Left renal cortex interstitium (tissue), 4 donors: ENCODE measurements around the gene RGS14. TPM values are rescaled to one million over a fixed set of nuclear protein-coding genes. Genes with fewer than 3 reads are reported as not detected.
A peak's percentile ranks its signal among the peaks of the same experiment; 100 is the strongest.
"Not testable (repeated sequence)": the region's sequence is repeated elsewhere in the genome, so short reads cannot be mapped to it uniquely, and the experiment has no call there.

Experiments
- DNase-seq, 4 donors: peaks; one replicate each; pipeline ENCODE4 v3.0.0-alpha.2; 2013; ENCODE audit warnings: low read depth in 4 of 4, low spot score in 2 of 4, missing footprints in 1 of 4
- polyA plus RNA-seq, 4 donors: library from polyadenylated mRNA; unstranded; fragments of 120-200 nt; gene quantifications; one replicate each; pipeline ENCODE4 v1.2.1, GENCODE V29; 2013; ENCODE audit not compliant: insufficient read length in 4 of 4

The RGS14 gene
- polyA plus RNA-seq, 4 donors = 9.5 to 24.9 (median 16.9) TPM

- DNase-seq = no peak
These were observed 39.1 kb downstream of the RGS14 start for GRCh38 chr5:177396807-177397206.

GRCh38 chr5:177397875-177398390 is 40.2 kb downstream of the RGS14 start:
- DNase-seq = no peak

DNA sequence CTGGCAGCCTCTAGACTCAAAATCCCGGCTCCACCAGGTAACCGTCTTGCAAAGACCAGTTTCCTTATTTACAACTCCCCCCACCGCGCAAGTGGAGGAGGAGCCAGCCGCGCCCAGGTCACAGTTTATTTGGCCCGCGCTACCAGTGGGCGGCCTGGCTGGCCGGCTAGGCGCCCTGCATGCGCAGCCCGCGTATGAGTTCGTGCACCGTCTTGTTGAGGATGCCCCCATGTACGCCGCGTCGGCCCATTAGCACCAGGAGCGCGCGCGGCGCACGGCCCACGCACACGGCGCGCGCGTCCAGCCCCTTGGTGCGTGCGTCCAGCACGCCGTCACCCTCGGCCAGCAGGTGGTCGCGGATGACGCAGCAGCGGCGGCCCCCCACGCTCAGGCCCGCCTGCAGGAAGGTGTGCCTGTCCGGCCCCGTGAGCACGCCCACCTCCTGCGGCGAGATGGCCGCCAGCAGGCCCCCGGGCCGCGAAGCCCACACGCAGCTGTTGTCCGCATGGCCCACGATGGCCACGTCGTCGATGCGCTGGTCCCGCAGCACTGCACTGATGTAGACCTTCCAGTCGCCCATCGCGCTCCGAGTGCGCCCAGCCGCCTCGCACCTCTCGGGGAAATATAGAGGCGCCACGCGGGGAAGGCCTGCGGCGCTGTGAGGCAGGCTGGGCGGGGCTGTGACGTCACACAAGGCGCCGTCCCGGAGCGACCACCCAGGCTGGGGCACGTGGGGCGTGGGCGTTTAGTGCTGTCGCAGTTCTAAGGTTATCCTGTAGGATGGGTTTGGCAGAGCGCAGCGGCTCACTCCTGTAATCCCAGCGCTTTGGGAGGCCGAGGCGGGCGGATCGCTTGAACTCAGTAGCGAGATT is 42.5 kb downstream of the RGS14 start, which contains the start of gene PFN3:
Gene PFN3, minus strand, starts transcription at position 665 of the 872 bp plus-strand sequence. Its CDS starts 85 bp downstream, at position 580.
- DNase-seq = no peak

GRCh38 chr5:177402271-177403043 is 44.7 kb downstream of the RGS14 start:
- peak in 2 of 4 donors; percentile 53 to 69 for DNase-seq

DNA sequence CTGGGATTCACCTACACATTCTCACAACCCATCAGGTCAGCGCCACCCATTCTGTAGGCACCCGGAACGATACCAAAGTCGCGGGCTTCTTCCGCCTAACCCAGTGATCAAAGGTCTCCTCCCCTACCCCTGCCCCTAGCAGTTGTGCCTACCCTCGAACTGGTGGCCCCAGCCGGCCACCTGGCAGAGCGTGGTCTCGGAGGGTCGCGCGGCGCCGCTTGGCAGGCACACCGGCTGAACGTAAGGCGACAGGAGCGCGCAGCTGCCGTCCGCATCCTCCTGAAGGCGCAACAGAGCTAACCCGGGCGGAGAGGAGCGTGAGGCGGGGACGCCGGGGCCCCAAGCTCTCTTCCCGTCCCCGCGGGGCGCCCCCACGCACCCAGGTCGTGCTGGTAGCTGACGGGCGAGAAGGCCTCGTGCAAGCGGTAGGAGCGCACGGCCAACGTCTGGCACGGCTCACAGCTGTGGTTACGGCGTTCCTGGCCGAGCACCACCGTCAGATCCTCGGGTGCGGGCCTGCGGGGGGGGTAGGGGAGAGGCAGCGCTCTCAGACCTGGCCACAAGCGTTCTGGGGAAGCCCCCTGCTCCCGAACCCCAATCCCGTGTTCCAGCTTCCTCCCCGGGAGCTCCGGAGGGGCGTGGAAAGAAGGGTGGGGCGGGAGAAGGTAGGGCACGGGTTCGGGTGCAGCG is 45.5 kb downstream of the RGS14 start:
- no peak for DNase-seq

GRCh38 chr5:177403792-177404640 is 46.3 kb downstream of the RGS14 start:
- no peak for DNase-seq

- DNase-seq = no peak
These were observed 47.0 kb downstream of the RGS14 start for GRCh38 chr5:177404641-177405179.

DNA sequence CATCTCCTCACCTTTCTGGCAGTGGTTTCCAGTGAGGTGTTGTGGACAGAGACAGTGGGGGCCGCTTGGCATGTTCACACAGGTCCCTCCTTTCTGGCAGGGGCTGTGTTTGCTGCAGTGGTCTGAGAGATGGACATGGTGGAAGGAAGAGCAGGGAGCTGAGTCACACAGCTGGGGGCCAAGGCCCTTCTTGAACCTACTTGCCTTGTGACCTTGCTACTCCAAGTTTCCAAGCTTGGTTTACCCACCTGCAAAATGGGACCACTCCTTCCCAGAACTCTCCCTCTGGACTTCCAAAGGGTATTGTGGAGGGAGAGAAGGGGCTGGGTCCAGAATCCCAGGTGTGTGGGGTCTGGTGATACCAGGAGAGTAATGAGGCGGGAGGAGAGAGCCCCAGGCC is 47.6 kb downstream of the RGS14 start:
- no peak for DNase-seq

- DNase-seq = no peak
These were observed 48.1 kb downstream of the RGS14 start for GRCh38 chr5:177405805-177406204.

DNA sequence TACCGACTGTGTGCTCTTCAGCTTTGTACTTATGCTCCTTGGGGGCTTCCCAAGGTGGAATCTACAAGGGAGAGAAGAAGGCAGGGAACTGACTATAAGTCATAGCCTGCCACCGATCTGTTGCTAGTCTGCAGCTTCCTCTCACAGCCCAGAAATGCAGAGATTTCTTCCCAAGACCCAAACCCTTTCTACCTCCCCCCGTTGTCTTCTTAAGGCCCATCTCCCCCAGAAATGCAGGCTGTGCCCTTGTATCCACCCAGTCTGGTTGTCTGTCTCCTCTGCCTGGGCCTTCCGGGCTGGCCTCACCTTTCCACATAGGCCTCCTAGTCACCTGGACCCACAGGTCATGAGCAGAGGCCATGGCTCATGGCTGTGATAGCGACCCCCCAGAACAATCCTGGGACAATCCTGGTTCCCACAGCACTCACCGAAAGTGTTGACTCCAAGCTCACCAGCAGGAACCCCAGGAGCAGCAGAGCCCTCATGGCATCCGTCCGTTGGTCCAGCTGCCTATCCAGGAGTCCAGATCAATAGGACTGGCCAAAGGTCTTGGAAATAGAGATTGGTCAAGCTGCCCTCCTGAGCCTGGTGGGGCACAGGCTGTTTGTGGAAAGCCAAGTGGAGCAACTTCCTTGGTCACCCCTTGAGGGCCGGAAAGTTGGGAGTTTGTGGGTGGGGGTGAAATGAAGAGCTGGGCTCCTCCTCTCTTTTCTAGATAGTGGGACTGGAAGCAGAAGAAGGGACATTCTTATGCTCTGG is 51.5 kb downstream of the RGS14 start, which contains the start of gene F12:
Gene F12, minus strand, starts transcription at position 522 of the 759 bp plus-strand sequence. Its CDS starts 37 bp downstream, at position 485.
- no peak for DNase-seq

GRCh38 chr5:177410575-177410974 is 52.9 kb downstream of the RGS14 start:
- DNase-seq = no peak

- DNase-seq = no peak
These were observed 55.0 kb downstream of the RGS14 start for GRCh38 chr5:177412603-177413233.

- DNase-seq = no peak
These were observed 56.8 kb downstream of the RGS14 start for GRCh38 chr5:177414481-177414880.

DNA sequence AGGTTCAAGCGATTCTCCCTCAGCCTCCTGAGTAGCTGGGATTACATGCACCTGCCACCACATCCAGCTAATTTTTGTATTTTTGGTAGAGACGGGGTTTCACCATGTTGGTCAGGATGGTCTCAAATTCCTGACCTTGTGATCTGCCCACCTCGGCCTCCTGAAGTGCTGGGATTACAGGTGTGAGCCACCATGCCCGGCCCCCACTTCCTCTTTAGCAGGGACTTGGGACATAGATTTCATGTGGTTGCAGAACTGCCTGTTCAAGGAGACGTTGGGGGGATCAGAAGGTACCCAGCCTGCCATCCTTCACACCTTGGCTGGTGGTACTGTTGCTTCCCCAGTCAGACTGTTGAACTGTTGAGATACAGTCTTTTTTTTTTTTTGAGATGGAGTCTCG is 59.4 kb downstream of the RGS14 start:
- not testable (repeated sequence) for DNase-seq

GRCh38 chr5:177419046-177419445 is 61.3 kb downstream of the RGS14 start:
- no peak for DNase-seq

DNA sequence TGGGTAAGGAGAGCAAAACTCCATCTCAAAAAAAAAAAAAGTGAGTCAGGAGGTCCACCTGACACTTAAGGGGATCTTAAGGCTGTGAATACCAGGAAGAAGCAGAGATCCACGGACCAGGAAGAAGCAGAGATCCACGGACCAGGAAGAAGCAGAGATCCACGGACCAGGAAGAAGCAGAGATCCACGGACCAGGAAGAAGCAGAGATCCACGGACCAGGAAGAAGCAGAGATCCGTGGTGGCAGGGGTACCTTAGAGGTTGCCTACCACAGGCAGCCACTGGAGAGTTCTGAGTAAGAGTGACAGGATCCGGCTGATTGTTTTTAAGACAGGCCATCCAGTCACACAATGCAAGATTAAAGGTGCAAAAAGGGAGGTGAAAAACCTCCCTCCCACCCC is 62.7 kb downstream of the RGS14 start:
- DNase-seq = not testable (repeated sequence)

DNA sequence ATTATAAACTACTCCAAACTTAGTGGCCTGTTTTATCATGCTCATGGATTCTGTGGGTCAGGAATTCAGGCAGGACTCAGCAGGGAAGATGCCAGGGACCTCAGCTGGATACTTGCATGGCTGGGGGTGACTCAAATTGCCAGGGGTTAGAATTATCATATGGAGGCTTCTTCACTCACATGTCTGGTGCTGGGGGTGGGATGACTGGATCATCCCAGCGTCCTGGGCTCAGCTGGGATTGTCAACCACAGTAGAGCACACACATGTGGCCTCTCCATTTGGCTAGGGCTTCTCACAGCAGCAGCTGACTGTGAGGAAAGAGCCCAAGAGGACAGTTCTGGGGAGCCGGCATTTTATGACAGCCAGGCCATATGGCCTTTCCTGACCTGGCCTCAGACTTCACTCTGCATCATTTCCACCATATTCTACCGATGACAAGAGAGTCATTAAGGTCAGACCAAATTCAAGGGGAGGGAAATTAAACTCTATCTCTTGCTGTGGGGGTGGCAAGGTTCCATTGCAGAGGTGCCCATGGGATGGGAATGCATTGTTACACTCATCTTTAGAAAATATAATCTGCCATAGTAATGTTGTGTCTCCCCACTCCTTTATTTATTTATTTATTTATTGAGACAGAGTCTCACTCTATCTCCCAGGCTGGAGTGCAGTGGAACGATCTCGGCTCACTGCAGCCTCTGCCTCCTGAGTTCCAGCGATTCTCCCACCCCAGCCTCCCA is 63.5 kb downstream of the RGS14 start:
- no peak for DNase-seq
